Breast epithelium (tissue), 4 donors: ENCODE measurements around the gene NES. TPM values are rescaled to one million over a fixed set of nuclear protein-coding genes. Genes with fewer than 3 reads are reported as not detected.

Source experiments
- DNase-seq, 2 donors: peaks; one replicate each; pipeline ENCODE4 v3.0.0-alpha.2; 2019; ENCODE audit warnings: low spot score in 2 of 2
- H3K27ac ChIP-seq, 2 donors: fragments of 200-600 bp; sonication (generic) in 1 of 2; one replicate each; pipeline ENCODE4 v1.5.1; 2016 to 2019; ENCODE audit warnings: mild to moderate bottlenecking in 1 of 2
- H3K27me3 ChIP-seq, 2 donors: fragments of 200-600 bp; sonication (generic) in 1 of 2; one replicate each; pipeline versions ENCODE4 v1.5.1 to v1.6.0; 2017 to 2019; ENCODE audit warnings: control low read depth in 1 of 2, mild to moderate bottlenecking in 1 of 2
- H3K36me3 ChIP-seq: fragments of 200-600 bp; one replicate; pipeline ENCODE4 v1.5.1; 2019
- H3K4me1 ChIP-seq, 2 donors: fragments of 200-600 bp; sonication (generic); one replicate each; pipeline ENCODE4 v1.5.1; 2016 to 2019; ENCODE audit warnings: control low read depth in 1 of 2
- H3K4me3 ChIP-seq, 3 donors: fragments of 200-600 bp; sonication (generic); 1 replicate in 2 of 3; 2 replicates in 1 of 3; pipeline ENCODE4 v1.5.1; 2016 to 2019; ENCODE audit warnings: mild to moderate bottlenecking in 3 of 3, moderate library complexity in 2 of 3
- H3K9me3 ChIP-seq, 2 donors: fragments of 200-600 bp; sonication (generic) in 1 of 2; one replicate each; pipeline ENCODE4 v1.5.1; 2016 to 2019; ENCODE audit warnings: control low read depth in 1 of 2
- POLR2A ChIP-seq: fragments of 450-650 bp; IDR thresholded peaks from one replicate; pipeline ENCODE4 v1.6.1; 2016; ENCODE audit warnings: antibody characterized with exemption, mild to moderate bottlenecking, moderate library complexity
- POLR2AphosphoS5 ChIP-seq, 3 donors: sonication (generic); formaldehyde crosslinking; IDR thresholded peaks; one replicate each; pipeline ENCODE4 v1.6.1; 2017; ENCODE audit warnings: antibody characterized with exemption in 3 of 3
- intact Hi-C: fragments of 100-400 bp; cut with DNase I; formaldehyde crosslinking; loops from one replicate; pipeline ENCODE4 v1.15.1; 2023; ENCODE audit warnings: low total_unique reads
- total RNA-seq, 3 donors: library from RNA; depleted of rRNA; stranded (reverse); fragments of >200 nt; gene quantifications; one replicate each; pipeline ENCODE4 v1.1.0, GENCODE V29; 2016
- TF ChIP-seq, protein P1 (sequence below), 3 donors: fragments of 450-650 bp; IDR thresholded peaks; one replicate each; pipeline ENCODE4 v1.5.1; 2016 to 2017; ENCODE audit warnings: antibody characterized with exemption in 3 of 3, mild to moderate bottlenecking in 3 of 3, moderate library complexity in 3 of 3

NES gene
- total RNA-seq, 3 donors from 2014 or later = 9.9 to 28.5 (median 14.9) TPM

DNA sequence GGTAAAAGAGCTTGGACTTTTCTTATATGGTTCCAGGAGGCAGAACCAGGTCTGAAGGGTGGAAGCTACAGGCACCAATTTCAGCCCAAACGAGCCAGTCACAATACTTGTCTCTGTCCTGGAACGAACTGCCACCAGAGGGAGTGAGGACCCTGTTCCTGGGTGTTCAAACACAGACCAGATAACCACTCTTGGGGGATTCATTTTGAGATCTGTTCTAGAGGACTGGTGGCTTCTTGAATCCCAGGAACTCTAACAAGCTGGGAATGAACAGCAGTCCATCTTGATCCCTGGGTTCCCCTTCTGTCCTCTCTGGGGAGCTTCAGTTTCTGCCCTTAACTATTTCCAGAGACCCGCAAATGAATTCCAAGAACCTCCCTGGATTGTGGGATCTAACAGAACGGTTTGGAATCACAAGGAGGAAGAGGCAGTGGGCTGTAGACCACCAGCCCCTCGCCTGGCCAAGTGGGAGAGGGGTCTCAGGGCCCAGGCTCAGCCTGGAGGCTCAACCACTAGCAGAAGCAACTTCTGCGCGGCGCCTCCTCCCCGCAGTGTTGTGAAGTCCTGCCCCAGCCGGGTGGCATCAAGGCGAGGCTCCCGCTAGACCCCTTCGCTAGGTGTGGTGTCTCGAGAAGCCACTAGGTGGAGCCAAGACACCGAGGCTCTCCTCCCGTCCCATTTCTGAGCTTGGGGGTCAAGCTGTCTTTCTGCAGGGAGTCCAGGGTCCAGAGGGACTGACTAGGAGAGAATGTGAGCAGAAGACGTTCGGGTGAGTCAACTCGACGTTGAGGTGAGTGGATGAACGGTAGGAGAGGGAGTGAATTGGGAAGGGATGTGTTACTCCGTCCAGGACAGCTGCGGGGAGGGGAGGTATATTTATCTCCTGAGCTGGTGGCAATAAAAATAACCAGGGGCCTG, 12.1 kb upstream of the NES start:
- TF ChIP-seq, protein P1, sequence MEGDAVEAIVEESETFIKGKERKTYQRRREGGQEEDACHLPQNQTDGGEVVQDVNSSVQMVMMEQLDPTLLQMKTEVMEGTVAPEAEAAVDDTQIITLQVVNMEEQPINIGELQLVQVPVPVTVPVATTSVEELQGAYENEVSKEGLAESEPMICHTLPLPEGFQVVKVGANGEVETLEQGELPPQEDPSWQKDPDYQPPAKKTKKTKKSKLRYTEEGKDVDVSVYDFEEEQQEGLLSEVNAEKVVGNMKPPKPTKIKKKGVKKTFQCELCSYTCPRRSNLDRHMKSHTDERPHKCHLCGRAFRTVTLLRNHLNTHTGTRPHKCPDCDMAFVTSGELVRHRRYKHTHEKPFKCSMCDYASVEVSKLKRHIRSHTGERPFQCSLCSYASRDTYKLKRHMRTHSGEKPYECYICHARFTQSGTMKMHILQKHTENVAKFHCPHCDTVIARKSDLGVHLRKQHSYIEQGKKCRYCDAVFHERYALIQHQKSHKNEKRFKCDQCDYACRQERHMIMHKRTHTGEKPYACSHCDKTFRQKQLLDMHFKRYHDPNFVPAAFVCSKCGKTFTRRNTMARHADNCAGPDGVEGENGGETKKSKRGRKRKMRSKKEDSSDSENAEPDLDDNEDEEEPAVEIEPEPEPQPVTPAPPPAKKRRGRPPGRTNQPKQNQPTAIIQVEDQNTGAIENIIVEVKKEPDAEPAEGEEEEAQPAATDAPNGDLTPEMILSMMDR (IDR thresholded peaks at IDR 0.05) = peak; percentile 86 to 98 (median 91)
- TF ChIP-seq POLR2AphosphoS5 (IDR thresholded peaks at IDR 0.05) = peak in 2 of 3 donors; percentile 28 to 33
- TF ChIP-seq POLR2A = no peak
- peak; percentile 72 to 83 for DNase-seq
- Histone ChIP-seq H3K4me3 (peak overlapping the region in 2 of 3 donors; percentile 1 to 56), H3K9me3 (no peaks in the 10 kb centered on the region), H3K4me1 (peaks cover 21 to 43% of the 10 kb centered on the region in 2 donors), H3K27ac (peak overlapping the region; percentile 26 to 90), H3K36me3 (no peaks in the 10 kb centered on the region), H3K27me3 (no peaks in the 10 kb centered on the region)
- intact Hi-C loops = loop anchor here (2.0 kb wide), 1 partner anchor 36 kb away; no protein-coding TSS in a partner anchor

DNA sequence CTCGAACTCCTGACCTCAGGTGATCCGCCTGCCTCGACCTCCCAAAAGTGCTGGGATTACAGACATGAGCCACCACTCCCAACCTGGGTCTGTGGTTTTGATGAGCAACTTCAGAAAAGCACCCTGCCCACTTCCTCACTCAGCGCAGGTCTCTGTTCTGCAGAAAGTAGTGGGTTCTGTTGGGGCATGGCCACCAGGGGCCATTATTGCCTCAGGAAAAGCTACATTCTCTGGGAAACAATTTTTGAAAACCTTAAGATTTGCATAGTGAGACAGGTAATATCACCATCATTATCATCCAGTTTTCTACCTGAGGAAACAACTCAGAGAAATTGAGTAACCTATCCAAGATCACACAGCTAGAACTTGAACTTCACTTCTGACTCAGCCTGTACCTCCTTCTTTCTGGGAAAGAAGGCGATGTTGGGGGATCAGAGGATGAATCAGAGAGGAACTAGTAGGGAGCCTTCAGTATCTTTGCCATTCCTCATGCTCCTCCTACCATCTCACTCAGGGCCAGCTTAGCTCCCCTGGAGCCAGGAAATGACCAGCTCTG, 7.1 kb upstream of the NES start:
- intact Hi-C loops = no loop called here
- DNase-seq = no peak
- Histone ChIP-seq H3K4me3 (no peak overlapping the region), H3K27me3 (no peaks in the 10 kb centered on the region), H3K36me3 (no peaks in the 10 kb centered on the region), H3K4me1 (no peaks in the 10 kb centered on the region), H3K27ac (no peak overlapping the region), H3K9me3 (no peaks in the 10 kb centered on the region)
- TF ChIP-seq POLR2A = no peak
- TF ChIP-seq, protein P1 (IDR thresholded peaks at IDR 0.05) = no peak
- no peak for TF ChIP-seq POLR2AphosphoS5 (IDR thresholded peaks at IDR 0.05)

DNA sequence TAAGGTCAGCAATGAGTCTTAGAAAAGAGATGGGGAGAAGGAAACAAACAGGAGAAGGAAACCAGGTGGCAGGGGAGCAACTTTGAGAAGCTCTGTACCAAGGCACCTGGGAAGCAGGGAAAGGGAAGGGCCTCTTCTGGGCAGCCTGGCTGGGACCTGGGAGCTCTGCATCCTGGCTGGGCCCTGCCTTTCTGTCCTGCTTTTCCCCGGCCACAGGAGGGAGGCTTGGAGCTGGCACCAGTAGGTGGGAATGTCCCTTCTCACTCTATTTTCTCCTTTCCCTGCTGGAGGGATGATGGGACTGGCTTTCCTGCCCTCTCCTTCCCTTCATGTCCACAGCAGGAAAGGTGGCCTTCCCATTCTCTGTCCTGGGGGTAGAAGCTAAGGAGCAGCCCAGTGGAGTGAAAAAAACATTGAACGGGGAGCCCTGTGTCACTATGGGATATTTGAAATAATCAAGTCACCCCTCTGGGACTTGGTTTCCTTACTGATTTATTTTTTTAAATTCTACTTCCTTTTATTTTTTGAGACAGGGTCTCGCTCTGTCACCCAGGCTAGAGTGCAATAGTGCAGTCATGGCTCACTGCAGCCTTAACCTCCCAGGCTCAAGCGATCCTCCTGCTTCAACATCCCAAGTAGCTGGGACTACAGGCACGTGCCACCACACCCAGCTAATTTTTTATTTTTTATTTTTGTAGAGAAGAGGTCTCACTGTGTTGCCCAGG, 5.1 kb upstream of the NES start:
- Histone ChIP-seq H3K27ac (no peak overlapping the region), H3K27me3 (no peaks in the 10 kb centered on the region)
- intact Hi-C loops = no loop called here

DNA sequence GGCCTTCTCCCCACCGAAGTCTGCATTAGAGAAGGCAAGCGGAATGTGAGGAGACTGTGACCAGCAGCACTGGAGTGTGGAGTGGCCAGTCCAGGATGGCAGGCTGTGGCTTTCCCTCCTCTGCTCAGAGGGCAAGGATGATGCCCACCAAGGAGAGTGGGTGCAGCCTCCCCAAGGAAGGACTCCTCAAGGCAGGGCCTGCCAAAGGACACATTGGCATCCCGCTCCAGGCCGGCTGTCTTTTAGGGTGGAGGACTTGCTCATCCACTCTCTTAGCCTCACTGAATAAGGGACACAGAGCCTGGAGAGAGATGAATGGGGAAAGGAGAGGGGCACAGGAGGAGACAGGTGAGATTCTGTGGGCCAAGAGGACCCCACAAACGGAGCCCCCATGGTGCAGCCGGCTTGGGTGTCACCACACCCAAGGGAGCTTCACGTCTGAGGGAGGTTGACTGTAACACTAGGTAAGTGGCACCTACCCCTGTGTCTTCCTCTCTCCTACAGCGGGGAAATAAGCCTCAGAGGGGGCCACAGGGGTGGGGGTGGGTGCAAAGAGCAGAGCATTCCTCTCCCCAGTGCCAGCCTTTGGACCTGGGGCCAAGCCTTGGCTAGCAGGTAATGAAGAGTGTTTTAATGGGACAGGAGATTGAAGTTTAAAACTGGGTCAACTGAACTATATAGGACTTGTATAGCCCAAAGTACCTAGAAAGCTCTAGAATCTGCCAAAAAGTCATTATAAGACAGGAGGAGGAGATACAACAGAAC, 4.2 kb upstream of the NES start:
- no peak for DNase-seq
- H3K36me3 ChIP-seq = no peaks in the 10 kb centered on the region
- TF ChIP-seq, protein P1 (IDR thresholded peaks at IDR 0.05) = no peak
- TF ChIP-seq POLR2AphosphoS5 (IDR thresholded peaks at IDR 0.05) (no peak), POLR2A (no peak)
- H3K4me1 ChIP-seq = peaks cover 0 to 16% of the 10 kb centered on the region in 2 donors
- no peaks in the 10 kb centered on the region for H3K9me3 ChIP-seq
- H3K4me3 ChIP-seq = no peak overlapping the region
- peaks cover 0 to 4% of the 10 kb centered on the region in 2 donors for H3K27me3 ChIP-seq
- intact Hi-C loops = no loop called here
- H3K27ac ChIP-seq = no peak overlapping the region

More for the DNA sequence above, 5.1 kb upstream of the NES start:
- no peak for DNase-seq
- TF ChIP-seq, protein P1 (IDR thresholded peaks at IDR 0.05) = no peak
- TF ChIP-seq POLR2A (no peak), POLR2AphosphoS5 (IDR thresholded peaks at IDR 0.05) (no peak)
- H3K36me3 ChIP-seq = no peaks in the 10 kb centered on the region
- no peak overlapping the region for H3K4me3 ChIP-seq
- peaks cover 0 to 10% of the 10 kb centered on the region in 2 donors for H3K4me1 ChIP-seq
- H3K9me3 ChIP-seq = no peaks in the 10 kb centered on the region
